ENCODE measurements around the gene UCP2. TPM values are rescaled to one million over a fixed set of nuclear protein-coding genes. Genes with fewer than 3 reads are reported as not detected.

Gene UCP2
- total RNA-seq, 1 donor from 2014 or later = 0.59 TPM

GRCh38 chr11:73972620-73973449 is 9.8 kb downstream of the UCP2 start:
- no peak for DNase-seq (ENCODE audit: low read depth, low spot score)

GRCh38 chr11:73972187-73972586 is 10.5 kb downstream of the UCP2 start:
- no peak for DNase-seq (ENCODE audit: low read depth, low spot score)

DNA sequence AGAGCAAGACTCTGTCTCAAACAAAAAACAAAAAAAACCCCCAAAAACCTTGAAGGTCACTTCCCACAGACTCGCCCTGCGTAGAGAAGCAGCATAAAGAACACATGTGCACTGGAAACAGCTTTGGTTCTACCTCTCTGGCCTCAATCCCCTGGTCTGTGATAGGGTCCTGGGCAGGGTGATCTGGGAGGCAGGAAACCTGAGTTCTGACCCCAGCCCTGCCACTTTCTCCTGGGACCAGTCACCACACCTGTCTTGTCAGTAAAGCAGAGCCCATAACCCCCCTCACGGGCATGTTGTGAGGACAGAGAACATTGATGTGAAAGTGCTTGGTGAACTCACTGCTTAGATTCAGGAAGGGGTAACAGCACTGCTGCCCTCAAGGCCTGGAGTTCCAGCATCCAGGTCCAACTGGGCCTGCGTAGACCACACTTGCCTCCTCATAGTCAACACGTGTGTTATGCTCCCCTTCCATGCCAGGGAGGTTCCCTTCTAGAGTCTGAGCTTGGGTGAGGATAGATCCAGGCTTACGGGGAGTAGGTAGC is 11.4 kb downstream of the UCP2 start:
- no peak for DNase-seq (ENCODE audit: low read depth, low spot score)

- no peak for DNase-seq (ENCODE audit: low read depth, low spot score)
These were observed 12.4 kb downstream of the UCP2 start for GRCh38 chr11:73969991-73970800.

- no peak for DNase-seq (ENCODE audit: low read depth, low spot score)
These were observed 13.6 kb downstream of the UCP2 start for GRCh38 chr11:73969091-73969490.

- no peak for DNase-seq (ENCODE audit: low read depth, low spot score)
These were observed 14.2 kb downstream of the UCP2 start for GRCh38 chr11:73968356-73968966.

- no peak for DNase-seq (ENCODE audit: low read depth, low spot score)
These were observed 16.9 kb downstream of the UCP2 start for GRCh38 chr11:73965764-73966121.

- DNase-seq (ENCODE audit: low read depth, low spot score) = no peak
These were observed 17.4 kb downstream of the UCP2 start for GRCh38 chr11:73965076-73965763.

- DNase-seq (ENCODE audit: low read depth, low spot score) = no peak
These were observed 18.8 kb downstream of the UCP2 start for GRCh38 chr11:73963861-73964260.

GRCh38 chr11:73962101-73962705 is 20.4 kb downstream of the UCP2 start:
- DNase-seq (ENCODE audit: low read depth, low spot score) = no peak

DNA sequence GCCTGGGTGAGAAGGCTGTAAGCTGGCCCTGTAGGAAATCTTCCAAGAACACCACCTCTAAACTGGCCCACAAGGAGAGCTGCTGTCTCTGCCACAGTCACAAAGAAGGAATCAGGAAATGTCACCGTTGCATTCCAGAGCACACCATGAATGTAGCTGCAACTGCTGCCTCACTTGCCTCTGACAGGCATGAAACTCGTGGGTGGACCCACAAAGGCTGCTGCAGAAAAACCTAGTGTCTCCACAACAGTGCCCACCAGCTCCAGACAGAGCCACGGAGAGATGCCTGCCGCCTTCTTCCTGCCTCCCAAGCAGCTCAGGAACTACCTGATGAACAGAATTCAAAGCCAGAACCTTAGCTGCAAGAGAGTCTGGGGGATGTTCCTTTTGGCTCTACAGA is 21.3 kb downstream of the UCP2 start:
- DNase-seq (ENCODE audit: low read depth, low spot score) = no peak

- DNase-seq (ENCODE audit: low read depth, low spot score) = no peak
These were observed 24.0 kb downstream of the UCP2 start for GRCh38 chr11:73958521-73959141.

DNA sequence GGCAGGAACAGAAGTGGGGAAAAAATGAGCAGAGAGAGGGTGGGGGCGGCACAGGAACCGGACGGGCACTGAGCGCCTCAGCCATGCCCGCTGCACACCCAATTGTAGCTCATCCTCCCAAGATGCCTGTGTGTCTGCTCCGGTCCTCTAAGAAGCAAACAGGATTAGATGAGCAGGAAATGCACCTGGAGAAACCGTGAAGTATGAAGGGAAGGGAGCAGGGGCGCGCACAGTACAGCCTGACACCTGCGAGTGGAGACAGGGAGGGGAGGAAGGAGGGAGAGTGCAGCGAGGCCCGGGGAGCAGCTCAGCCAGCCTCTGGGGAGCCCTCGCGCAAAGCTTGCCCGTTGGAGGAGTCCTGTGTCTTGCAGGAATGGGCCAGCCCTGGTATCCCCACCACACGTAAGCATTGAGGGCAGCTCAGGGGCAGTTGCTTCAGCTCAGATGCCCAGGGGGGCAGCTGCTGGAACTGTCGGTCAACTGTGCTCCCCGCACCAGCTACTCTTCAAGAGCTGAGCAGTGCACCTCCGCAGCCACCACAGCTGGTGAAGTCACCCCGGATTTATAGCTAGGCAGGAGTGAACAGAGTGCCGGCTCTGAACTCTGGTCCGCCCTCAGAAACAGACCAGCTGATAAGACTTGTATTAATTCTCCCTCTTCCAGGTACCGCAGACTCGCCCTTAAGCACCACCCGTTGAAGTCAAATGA is 24.8 kb downstream of the UCP2 start:
- no peak for DNase-seq (ENCODE audit: low read depth, low spot score)

DNA sequence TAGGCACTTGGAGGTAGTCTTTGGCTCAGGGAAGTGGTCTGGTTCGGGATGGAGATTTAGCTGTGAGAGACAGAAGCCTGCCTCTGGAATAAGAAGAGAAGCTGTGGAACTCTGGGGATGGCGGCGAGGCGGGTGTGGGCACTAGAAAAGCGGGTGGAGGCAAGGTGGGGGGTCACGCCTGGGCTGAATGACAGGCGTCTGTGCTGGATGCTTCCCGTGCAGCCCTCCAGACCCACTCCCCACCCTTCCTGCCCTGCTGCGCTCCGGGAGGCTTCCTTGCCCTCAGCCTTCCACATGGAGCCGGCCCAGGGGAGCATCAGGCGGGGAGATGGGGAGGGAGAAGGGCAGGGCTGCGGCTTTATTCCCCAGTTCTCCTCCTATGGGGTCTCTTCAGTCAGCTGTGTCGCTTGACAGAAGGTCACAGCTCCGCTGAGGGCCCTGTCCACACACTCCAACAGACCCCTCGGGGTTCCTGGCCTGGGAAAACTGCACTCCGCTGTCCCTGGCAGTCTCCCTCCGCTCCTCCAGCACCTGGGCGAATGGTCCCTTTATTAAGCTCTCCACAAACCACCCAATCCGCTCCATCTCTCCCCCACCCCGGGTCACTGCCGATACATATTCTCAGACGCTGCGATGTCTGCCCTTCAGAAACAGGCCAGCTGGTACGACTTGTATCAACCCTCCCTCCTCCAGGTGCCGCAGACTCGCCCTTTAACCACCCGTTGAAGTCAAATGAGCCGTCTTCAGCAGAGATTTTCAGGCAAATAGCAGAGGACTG is 25.6 kb downstream of the UCP2 start:
- no peak for DNase-seq (ENCODE audit: low read depth, low spot score)

GRCh38 chr11:73951797-73952196 is 30.8 kb downstream of the UCP2 start:
- DNase-seq (ENCODE audit: low read depth, low spot score) = no peak

DNA sequence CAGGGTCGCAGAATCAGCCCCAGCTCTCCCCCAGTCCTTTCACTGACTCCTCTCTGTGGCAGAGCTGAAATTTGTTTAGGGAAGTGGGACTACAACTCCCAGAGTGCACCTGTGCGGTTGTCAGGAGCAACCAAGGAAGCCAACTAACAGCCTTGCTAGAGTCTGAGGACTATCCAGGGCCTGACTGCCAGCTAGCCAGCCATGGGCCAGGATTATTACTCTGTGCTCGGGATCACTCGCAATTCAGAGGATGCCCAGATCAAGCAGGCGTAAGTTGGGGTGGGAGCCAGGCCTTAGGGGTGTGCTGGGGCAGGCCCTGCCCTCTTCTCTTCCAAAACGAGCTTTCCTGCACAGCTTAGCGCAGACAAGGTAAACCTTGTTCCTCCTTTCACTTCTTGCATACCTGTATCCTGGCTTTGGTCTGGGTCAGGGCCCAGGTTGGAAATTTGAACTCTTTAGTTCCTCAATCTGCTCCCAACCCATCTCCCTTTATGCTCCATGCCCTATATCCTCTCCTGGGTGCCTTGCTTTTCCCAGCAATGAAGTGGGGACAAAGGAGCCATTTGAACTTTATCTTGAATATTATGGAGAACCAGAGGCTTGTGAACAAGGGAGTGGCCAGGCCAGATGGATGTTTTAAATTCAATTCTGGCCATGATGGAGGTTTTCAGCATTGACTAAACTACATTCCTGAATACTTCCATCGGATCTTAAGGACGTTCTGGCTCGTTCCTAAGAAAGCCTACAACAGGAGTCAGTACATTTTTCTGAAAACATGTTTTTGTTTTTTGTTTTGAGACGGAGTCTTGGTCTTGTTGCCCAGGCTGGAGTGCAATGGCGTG is 31.6 kb downstream of the UCP2 start, which contains the start of gene DNAJB13:
Gene DNAJB13, plus strand, starts transcription at position 158 of the 842 bp plus-strand sequence. Its CDS starts 44 bp downstream, at position 202.
- no peak for DNase-seq (ENCODE audit: low read depth, low spot score)

DNA sequence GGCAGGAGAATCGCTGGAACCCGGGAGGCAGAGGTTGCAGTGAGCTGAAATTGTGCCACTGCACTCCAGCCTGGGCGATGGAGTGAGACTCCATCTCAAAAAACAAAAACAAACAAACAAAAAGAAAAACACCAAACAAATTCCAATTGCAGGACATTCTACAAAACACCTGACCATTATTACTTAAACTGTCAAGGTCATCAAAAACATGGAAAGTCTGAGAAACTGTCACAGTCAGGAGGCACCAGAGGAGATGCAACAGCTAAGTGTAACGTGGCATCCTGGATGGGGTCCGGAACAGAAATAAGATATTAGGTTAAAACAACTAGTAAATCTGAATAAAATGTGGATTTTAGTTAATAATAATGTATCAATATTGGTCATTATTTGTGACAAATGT is 32.7 kb downstream of the UCP2 start:
- no peak for DNase-seq (ENCODE audit: low read depth, low spot score)

GRCh38 chr11:73949246-73949645 is 33.4 kb downstream of the UCP2 start:
- no peak for DNase-seq (ENCODE audit: low read depth, low spot score)
